ENCODE data around the gene RELN.

Gene RELN

DNA sequence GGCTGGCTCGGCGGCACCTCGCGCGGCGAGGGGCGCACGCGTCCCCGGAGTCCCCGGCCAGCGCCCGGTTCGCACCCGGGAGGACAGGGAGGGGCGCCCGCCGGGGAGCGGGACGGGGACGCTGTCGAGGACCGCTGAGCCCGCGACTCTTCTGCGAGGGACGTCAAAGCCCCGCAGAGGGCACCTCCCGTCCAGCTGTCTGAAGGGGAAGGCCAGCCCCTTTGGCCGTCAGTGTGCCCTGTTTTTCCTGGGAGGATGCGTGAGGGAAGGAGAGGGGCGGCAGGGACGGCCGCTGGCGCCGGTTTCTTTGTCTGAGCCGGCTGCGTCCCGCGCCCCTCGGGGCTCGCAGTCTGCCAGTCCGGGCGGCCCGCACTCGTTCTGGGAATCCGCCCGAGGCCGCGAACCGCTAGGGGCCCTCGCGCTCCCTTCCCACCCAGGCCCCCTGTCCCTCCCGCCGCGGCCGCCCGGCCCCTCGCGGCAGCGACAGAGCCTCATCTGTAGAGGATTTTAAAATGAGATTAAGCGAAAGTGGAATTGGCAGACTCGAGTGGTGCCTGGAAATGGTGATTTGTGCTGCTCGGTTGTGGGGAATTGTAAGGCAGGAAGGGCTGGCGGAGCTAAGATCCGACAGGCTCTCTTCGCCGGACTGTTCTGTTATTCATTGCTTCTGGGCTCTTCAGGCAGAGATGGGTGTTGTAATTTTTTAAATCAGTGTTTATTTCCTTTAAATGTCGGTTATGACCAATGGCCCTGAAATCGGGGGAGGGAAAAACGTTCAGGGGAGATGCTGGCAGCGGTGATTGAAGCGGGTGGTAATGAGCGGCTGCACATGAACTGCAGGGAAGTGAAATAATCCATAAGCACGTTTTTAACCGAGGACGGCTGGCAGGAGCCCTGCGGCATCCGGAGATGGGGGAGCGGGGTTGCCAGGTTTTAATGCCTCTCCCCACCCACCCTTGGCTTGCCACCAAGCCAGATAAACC lies 618 bp upstream of the RELN start:
- no peak for DNase-seq (ENCODE audit: low read depth)

DNA sequence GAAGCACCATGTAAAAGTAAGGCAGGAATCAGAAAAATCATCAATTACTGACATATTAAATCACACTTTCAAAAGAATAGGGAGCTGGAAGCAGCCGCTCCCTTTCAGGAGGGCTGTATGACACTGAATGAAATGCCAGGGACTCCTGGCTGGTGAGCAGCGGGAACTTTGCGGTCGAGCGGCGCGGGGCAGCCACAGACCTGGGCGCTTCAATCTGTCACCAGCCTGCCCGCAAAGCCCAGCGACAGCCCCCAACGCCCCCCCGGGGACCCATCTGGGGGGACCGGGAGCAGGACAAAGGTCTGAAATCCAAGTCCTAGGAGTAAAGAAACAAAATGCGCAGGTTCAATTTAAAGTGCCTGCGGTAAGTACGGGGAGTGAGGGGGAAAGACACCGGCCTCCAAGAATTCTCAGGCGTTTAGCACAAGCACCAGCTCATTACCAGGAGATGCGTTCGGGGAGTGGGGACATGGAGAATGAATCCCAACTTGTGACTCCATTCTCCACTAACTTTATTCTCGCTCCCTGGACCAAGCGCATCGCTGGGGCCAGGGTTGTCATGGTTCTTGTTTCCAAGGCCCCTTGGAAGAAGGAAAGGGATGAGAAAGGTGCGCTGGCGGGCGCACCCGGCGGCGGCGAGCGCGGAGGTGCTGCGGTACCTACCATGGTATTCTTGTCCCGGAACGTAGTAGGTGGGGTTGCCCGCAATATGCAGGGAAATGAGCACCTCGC lies 824 bp downstream of the RELN start:
- no peak for DNase-seq (ENCODE audit: low read depth)

DNA sequence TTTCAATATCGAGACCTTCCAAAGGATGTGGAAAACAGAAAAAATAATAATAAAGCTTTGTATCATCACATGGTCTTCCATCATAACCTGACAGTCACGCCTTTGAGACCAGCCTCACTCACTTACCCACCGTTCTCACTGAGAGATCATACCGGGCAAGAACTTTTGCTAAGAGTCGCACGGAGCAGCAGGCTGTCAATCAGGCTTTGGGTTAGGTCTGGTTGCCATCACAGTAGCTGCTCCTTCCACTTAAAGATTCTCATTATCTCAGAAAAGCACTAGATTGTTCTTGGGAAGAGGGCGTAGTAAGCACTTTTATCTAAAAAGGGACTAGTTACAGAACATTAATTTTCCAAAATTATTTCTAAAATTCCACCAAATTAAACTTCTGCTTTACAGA lies 2.0 kb downstream of the RELN start:
- DNase-seq (ENCODE audit: low read depth): no peak

DNA sequence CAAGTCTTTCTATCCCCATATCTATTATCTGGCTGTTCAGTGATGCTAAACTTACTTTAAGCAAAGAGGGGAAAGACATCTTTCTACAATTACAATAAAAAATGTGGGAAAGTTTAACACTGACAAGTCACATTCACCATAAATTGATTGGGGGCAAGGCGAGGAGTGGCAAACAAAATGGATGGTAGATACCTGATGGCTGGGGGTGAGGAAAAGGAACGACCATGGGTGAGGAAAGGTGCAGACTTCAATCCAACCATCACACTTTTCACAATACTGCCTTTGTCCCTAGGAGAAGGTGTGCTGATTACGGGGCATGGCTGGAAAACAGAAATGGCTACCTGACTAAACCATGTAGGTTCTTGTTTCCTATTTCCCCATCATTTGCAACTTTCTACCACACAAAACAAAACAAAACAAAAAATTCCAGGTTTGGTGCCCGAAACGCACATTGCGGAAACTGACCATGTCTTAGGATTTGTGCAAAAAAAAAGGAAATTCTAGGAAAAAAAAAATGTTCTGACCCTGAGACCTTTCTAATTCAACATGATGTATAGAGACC lies 3.8 kb downstream of the RELN start:
- no peak for DNase-seq (ENCODE audit: low read depth)

DNA sequence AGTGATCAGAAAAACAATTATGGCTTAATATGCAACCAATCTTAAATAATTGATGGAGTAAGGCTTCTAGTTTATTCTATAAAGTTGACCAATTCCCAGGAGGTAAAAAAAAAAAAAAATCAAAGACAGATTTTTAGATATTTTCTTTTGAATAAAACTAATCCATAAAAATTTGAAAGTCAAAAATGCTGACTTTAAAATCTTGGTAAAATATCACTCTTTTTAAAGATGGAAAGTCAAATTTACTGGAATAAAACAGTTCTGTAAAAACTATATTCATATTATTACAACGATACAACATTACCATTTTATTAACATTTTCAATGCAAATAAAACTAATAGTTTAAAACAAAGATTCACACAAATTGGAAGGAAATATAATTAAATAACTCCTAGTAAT lies 5.4 kb downstream of the RELN start:
- DNase-seq (ENCODE audit: low read depth): no peak

DNA sequence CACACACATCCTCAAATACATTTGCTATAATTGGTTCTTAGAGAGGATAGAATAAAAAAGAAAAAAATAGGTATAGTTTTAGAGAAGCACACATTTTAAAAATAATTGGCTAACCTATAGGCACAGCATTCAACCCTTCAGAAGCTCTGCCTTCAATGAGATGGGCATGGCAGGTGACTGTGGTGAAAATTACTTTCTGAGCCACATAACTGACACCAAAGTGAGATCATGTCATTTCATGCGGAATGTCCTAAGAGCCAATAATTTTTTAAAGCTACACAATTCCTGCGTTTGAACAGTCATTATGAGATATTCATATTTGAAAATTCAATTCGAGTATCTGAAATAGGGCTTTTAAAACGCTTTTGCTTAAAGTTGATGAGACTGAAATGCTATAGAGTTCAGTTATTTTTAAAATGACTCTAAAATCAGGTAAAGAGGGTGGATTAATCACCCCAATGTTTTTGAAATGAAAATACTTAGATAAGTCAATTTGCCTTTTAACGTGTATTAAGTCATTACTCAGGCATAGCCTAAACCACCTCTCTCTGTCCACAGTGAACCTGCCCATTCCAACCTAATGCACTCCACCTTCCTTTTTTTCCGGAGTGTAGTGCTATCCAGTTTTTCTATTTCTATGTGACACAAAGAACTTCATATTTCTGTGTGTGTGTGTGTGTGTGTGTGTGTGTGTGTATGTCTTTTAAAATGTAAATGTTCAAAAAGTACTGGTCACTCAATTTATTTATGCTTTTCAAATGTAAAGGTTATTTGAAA lies 6.1 kb downstream of the RELN start:
- no peak for DNase-seq (ENCODE audit: low read depth)

DNA sequence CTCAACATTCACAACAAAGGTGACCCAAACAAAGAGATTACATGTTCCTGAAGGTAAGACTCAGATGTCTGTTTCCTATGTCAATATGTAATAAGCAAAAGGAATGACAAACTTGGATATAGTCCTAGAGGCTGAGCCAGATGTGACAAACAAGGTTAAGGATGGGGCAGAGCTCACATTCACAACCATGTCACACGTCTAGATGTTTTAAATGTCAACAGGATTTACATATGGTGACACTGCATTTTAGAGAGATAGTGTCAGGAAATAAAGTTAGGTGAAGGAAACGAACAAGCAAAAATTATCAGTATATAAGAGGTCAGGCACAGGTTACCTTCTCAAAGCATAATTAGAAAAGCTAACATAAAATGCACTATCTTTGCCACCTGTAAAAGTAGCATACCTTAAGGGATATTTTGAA lies 8.4 kb downstream of the RELN start:
- DNase-seq (ENCODE audit: low read depth): no peak

DNA sequence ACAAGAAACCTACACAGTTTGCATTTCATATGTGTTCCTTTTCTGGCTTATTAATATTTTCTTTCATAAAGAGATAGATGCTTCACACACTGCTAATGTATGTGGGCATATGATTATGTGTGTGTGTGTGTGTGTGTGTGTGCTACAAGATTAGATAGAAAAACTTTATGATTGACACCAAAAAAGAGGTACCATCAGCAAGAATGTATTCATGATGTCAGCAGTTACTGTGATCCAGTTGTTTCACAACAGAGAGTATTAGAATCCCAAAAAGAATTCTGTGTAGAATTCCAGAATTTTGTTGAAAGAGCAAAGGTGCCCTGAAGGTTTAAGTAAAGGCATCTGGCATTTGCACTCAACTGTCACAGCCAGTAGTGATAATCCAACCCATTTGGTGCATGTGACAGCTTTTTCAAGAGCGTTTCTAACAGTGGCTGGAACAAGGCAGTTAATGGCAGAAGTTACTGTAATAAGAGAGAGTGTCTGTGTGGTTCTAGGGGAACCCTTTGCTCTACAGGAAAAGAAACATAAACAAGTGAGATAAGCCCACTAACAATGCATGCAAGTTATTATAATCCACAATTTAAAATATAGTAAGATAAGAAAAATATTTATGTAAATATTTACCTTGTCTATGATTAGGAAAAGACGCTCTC lies 16.6 kb downstream of the RELN start:
- DNase-seq (ENCODE audit: low read depth): no peak

DNA sequence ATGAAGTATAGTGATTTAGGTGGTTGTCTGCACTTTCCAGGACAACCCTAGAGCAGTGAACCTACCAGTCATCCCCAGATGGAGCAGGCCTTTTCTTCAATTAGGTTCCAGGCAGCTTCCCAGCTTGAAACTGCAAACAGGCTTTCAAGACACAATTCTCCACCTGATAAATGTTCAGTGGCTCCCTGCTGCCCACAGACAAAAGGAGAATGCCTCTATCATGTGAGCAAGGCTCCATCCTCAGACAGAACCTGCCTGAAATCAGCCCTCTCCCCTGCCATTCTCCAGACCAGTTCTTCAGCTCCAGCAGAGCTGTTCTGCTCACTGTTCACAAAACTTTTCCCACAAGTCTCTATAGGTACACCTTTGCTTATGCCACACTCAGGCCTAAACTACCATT lies 22.1 kb downstream of the RELN start:
- no peak for DNase-seq (ENCODE audit: low read depth)

DNA sequence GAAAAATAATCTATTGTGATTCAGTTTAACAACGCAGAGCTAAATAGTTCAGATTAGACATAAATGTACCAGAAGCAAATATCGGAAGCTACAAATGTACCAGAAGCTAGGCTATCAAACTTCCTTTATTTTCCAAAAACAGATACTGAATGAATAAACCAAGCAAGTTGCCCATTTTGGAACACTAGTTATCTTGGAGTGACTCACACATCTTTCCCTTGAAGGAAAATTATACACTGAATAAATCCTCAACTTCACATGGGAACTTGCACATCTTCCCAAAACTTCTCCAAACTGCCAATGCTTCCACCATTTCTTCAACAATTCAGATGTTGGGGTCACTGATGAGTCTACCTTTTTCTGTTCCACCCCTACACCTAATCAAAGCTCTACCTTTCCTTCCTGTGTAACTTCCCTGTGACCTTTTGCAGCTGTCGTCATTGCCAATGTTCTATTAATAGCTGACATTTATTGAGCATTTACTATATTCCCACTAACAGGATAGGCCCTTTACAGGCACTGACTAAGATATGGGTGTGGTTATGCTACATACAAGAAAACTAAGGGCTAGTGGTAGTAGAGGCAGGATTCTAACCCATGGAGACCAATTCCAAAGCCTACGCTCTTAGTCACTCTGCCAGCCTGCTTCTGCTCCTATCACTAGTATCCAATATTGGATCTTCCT lies 22.7 kb downstream of the RELN start:
- DNase-seq (ENCODE audit: low read depth): no peak

DNA sequence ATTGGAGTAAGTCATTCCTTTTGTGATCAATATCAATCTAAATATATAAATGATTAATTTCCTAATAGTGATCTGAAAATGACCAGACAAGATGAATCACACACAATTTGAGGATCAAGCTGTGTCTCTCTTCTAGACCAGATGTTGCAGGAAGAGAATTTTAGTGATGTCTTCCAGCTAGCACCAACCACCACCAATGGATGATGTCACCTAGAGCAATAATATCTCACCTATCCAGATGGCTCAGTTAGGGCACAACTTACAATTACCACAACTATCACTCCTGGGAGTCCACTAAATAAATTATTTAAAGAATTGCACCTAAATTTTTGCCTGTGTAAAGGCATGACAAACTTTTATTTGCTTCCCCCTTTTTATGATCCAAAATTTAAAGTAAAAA lies 25.2 kb downstream of the RELN start:
- DNase-seq (ENCODE audit: low read depth): no peak

DNA sequence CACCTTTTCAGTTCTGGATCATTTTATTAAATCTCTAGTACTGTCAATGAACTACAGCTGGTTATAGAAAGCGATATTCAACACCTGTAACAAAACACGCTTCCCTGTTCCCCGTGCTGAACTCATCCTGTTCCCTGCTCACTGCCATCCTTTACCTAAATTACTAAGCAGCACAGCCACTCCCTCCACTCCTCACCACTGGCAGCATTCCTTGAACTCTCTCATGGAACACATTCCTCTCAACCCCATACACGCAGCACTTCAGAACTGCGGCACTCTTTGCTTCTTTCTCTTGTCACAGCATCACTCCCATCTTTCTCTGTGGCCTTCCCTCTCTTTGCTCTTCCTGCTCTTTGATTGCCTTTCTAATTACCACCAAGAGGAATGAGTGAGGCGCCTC lies 27.4 kb downstream of the RELN start:
- no peak for DNase-seq (ENCODE audit: low read depth)

DNA sequence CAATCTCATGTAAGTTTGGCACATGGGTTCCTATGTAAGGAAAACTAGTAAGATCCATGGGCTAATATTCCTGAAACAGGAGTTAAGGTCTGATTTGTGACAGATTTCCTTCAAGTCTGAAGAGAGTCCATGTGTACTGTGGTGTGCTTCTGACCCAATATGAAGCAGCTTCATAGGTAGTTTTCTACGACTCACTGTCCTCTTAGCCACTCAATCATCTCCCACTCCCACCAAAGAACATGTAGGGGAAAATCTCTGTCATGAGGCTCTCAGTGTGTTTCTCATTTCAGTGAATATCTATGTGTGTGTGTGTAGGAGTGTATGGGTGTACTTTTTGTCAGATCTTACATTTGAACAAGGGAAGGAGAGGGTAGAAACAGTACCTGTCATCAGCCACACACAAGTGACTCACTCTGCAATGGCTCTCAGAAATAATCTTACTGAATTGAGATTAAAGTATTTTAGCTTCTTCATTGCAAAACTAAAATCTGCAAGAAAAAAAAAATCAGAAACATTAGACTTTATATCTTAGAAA lies 31.1 kb downstream of the RELN start:
- DNase-seq (ENCODE audit: low read depth): no peak

DNA sequence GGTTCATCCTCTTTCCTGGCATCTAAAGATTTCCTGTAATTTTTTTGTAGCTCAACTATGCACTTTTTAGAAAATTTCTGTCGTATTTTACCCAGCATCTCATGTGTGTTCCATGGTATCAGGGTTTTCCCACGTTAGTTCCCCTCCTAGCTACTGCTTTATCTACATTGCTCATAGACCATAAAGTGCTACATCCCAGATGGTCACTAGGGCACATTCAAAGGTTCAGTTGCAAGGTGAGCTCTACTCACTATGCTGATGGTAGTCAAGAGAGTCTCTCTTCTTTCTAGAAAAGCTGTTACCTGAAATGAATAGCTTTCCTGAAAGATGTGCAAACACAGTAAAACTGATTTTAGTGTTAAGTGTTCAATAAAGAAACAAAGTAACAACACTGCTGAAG lies 33.5 kb downstream of the RELN start:
- DNase-seq (ENCODE audit: low read depth): no peak

DNA sequence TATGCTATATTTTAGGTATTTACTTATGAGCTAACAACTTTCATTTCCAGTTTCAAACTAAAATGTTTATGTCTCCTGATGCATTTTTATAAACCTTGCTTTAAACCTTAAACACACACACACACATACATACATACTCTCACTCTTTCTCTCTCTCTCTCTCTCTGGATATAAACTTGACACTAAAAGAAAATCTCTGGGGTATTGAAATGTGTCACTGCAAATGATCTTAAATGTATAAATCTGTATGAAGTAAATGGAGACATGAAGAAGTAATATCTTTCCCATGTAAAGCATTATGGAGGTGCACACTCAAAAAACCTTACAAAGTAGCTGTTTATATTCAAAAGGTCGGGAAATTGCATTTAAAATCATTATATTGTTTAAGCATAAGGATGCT lies 37.0 kb downstream of the RELN start:
- DNase-seq (ENCODE audit: low read depth): no peak

DNA sequence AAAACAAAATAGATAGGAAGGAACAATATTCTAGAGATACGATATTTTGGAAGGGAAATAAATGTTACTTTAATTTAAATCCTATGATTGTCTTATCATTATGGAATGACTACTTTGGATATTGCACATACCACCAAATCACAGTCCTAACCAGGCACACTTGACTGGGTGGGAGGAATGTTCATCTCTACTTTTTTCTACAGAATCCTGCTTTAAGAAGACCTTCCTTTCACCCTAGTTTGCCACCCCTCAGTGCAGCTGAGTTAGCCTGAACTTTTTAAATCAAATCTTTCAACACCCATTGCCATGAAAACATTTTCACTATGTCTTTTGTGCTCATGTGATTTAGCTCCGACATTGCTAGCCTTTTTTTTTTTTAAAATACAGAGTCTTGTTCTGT lies 38.1 kb downstream of the RELN start:
- DNase-seq (ENCODE audit: low read depth): no peak

DNA sequence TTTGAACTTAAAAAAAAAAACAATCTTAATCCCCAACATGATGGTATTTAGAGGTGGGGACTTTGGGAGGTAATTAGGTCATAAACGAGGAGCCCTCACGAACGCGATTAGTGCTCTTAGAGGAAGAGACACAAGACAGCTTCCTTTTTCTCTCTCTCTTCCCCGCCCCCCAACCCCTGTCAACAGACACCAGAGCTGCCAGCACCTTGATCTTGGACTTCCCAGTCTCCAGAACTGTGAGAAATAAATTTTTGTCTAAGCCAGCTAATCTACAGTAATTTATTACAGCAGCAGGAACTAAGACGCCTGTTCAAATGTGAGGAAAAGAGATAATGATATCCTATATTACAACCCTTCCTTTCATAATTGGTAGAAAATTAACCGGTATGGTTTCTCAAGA lies 40.1 kb downstream of the RELN start:
- DNase-seq (ENCODE audit: low read depth): no peak

DNA sequence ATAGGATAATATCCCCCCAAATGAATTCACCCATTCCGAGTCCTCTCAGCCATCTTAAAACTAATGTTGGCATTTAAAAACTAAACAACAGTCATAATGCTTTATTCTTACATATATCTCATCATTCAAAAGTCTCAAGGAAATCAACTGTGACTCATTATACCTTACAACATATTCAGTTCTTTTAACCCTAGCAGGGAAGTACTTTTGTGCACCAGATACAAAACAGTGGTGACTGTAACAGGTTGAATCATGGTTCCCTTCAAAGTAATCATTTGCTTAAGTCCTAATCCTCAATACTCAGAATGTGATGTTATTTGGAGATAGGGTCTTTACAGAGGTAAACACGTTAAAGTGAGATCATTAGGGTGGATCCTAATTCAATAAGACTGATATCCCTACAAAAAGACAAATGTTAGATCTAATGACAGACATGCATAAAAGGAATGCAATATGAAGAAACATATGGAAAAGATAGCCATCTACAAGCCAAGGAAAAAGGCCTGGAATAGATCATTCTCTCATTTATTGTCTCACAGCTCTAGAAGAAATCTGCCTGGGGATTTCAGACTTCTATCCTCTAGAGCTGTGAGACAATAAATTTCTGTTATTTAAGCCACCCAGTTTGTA lies 42.3 kb downstream of the RELN start:
- DNase-seq (ENCODE audit: low read depth): no peak

DNA sequence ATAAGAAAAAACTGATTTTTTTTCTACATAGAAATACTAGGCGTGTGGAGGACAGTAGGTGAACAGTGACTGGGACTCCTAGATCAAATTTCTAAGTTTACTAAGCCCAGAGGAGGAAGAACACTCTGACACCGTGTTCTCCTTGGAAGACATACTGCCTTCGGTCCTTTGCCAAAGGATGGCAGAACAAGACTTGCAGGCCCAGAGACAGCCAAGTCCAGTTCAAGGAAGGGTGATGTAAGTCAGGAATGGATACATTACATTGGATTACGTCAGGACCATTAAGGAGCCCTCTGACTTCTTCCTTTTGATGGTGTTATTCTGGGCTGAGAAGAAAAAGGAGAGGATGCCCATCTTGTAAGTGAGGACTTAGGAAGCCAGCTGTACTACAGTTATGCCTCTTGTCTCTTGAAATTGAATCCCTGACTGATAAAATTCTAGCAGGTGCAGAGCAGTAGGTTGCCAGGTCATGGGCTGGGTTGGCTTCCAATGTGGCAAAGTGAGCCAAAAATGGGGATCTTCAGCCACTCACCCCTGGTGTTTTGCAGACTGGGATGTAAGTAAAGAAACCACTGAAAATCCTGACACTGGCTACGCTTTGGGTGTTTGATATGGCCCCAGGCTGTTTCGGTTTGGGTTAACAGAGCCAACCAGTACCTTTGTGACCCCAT lies 45.1 kb downstream of the RELN start:
- DNase-seq (ENCODE audit: low read depth): no peak

DNA sequence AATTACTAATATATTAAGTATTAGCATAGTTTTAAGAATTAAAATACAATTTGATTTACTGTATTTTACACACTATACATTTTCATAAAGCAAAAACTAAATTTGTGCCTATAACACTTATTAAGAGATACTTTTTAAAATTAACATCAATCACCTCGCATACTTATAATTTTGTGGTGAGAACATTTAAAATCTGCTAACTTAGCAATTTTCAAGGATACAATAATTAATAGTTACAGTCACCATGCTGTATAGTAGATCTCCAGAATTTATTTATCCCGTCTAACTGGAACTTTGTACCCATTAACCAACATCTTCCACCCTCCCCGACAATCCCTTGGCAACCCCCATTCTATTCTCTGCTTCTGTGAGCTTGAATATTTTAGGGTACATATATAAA lies 47.5 kb downstream of the RELN start:
- DNase-seq (ENCODE audit: low read depth): no peak
